Measurements from ENCODE around the gene XYLT1. TPM values are rescaled to one million over a fixed set of nuclear protein-coding genes. Genes with fewer than 3 reads are reported as not detected.
A peak's percentile ranks its signal among the peaks of the same experiment; 100 is the strongest.

The XYLT1 gene
- total and polyA plus RNA-seq, 7 donors = 0.67 to 2.5 (median 1.7) TPM

DNA sequence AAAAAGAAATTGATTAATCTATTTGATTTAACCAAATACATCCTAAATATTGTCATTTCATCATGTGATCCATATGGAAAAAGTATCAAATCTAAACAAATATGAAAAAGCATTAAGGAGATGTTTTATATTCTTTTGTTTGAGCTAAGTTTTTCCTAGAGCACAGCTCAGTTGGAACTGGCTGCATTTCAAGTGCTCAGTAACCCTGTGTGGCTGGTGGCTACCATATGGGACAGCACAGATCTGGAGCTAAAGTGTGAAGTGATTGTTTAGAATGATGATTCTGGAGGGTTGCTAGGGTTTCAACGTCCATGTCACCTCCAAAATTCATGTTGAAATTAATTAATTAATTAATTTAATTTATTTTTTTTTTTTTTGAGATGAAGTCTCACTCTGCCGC, 137.5 kb downstream of the XYLT1 start:
- no peak for DNase-seq
- no peak overlapping the region for H3K4me3 ChIP-seq
- WGBS, 3 donors = 86 to 89% (median 87%) methylated on average over 2 of the region's 2 CpGs
- peaks cover 4% of the 10 kb centered on the region for H3K4me1 ChIP-seq
- H3K27ac ChIP-seq = no peak overlapping the region
- no peaks in the 10 kb centered on the region for H3K36me3 ChIP-seq (ENCODE audit: insufficient read depth in 1 of 2, low read depth in 1 of 2)
- no peaks in the 10 kb centered on the region for H3K27me3 ChIP-seq (ENCODE audit: insufficient read depth in 3 of 3, low read length in 2 of 3)
- TF ChIP-seq, protein P1, sequence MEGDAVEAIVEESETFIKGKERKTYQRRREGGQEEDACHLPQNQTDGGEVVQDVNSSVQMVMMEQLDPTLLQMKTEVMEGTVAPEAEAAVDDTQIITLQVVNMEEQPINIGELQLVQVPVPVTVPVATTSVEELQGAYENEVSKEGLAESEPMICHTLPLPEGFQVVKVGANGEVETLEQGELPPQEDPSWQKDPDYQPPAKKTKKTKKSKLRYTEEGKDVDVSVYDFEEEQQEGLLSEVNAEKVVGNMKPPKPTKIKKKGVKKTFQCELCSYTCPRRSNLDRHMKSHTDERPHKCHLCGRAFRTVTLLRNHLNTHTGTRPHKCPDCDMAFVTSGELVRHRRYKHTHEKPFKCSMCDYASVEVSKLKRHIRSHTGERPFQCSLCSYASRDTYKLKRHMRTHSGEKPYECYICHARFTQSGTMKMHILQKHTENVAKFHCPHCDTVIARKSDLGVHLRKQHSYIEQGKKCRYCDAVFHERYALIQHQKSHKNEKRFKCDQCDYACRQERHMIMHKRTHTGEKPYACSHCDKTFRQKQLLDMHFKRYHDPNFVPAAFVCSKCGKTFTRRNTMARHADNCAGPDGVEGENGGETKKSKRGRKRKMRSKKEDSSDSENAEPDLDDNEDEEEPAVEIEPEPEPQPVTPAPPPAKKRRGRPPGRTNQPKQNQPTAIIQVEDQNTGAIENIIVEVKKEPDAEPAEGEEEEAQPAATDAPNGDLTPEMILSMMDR (IDR thresholded peaks at IDR 0.05) = no peak
- no peak for ATAC-seq
- intact Hi-C loops (cut with DNase I) = no loop called here
- H3K9me3 ChIP-seq = no peaks in the 10 kb centered on the region

DNA sequence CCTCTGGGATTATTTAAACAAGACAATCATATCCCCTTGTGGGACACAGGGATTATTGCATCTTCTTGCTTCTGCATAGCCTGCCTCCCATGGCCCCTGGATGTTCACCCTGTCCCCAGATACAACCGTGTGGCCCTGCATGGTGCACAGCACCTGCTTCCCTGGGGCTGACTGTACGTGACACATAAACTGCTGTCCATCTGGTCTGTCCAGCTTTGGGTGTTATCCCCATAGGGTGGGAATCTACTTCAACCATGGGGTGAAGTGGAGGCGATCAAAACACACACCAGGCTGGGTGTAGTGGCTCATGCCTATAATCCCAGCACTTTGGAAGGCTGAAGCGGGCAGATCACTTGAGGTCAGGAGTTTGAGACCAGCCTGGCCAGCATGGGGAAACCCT, 138.8 kb downstream of the XYLT1 start:
- 87 to 89% (median 89%) methylated on average over 4 of the region's 4 CpGs for WGBS, 3 donors
- intact Hi-C loops (cut with DNase I) = no loop called here
- ATAC-seq (no peak), DNase-seq (no peak)
- Histone ChIP-seq H3K4me1 (peaks cover 4% of the 10 kb centered on the region), H3K27me3 (ENCODE audit: insufficient read depth in 3 of 3, low read length in 2 of 3) (no peaks in the 10 kb centered on the region), H3K27ac (no peak overlapping the region), H3K4me3 (no peak overlapping the region), H3K36me3 (ENCODE audit: insufficient read depth in 1 of 2, low read depth in 1 of 2) (no peaks in the 10 kb centered on the region), H3K9me3 (no peaks in the 10 kb centered on the region)
- TF ChIP-seq, protein P1 (IDR thresholded peaks at IDR 0.05) = no peak

DNA sequence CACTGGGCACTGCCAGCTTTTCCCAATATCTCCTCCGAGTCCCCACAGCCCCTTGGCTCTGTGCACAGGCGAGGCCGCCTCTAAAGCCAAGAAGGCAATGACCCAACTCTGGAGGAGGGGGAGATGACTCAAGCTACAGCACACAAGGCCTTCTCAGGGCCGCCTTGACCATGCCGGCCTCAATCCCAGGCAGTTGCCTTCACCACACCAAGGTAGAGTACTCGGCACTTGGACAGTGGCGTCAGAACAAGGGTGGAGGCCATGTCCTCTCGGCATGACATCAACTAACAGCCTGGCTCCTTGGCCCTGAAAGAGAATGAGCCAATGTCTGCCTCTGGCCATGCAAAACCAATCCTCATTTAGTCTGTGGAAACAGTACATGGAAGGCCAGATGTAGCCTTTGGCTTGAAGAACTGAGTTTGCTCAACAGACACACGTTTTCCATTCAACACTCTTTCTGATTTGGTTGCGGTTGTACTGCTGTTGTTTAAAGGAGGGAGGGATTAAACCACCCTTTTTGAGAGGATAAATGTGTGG, 139.6 kb downstream of the XYLT1 start:
- DNase-seq (peak; percentile 79 to 86), ATAC-seq (peak in 3 of 4 donors; percentile 69 to 79 (median 72))
- H3K27me3 ChIP-seq (ENCODE audit: insufficient read depth in 3 of 3, low read length in 2 of 3) = no peaks in the 10 kb centered on the region
- H3K36me3 ChIP-seq (ENCODE audit: insufficient read depth in 1 of 2, low read depth in 1 of 2) = no peaks in the 10 kb centered on the region
- intact Hi-C loops (cut with DNase I) = no loop called here
- H3K9me3 ChIP-seq = no peaks in the 10 kb centered on the region
- H3K27ac ChIP-seq = no peak overlapping the region
- no peak overlapping the region for H3K4me3 ChIP-seq
- TF ChIP-seq, protein P1 (IDR thresholded peaks at IDR 0.05) = no peak
- peaks cover 4% of the 10 kb centered on the region for H3K4me1 ChIP-seq
- 50 to 59% (median 53%) methylated on average over 10 of the region's 10 CpGs for WGBS, 3 donors

DNA sequence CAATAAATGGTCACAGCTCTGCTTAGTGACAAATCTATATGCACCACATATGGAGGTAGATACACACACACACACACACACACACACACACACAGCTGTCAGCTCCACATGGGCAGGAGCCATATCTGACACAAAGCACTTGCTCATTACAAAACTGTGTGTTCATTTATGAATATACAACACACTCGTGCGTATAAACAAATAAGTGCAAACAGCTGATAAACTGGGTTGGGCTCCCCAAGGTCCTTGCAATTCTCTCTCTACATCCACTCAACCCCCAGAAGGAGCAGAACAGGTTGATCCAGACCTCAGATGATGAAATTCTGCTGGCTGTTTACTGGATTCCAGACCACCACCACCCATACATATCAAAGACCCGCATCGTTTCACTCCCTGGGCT, 140.7 kb downstream of the XYLT1 start:
- 77 to 84% (median 81%) methylated on average over 4 of the region's 4 CpGs for WGBS, 3 donors
- Histone ChIP-seq H3K9me3 (no peaks in the 10 kb centered on the region), H3K4me1 (peaks cover 4% of the 10 kb centered on the region), H3K36me3 (ENCODE audit: insufficient read depth in 1 of 2, low read depth in 1 of 2) (no peaks in the 10 kb centered on the region), H3K27me3 (ENCODE audit: insufficient read depth in 3 of 3, low read length in 2 of 3) (no peaks in the 10 kb centered on the region), H3K27ac (no peak overlapping the region), H3K4me3 (no peak overlapping the region)
- DNase-seq (no peak), ATAC-seq (no peak)
- TF ChIP-seq, protein P1 (IDR thresholded peaks at IDR 0.05) = no peak
- intact Hi-C loops (cut with DNase I) = no loop called here

DNA sequence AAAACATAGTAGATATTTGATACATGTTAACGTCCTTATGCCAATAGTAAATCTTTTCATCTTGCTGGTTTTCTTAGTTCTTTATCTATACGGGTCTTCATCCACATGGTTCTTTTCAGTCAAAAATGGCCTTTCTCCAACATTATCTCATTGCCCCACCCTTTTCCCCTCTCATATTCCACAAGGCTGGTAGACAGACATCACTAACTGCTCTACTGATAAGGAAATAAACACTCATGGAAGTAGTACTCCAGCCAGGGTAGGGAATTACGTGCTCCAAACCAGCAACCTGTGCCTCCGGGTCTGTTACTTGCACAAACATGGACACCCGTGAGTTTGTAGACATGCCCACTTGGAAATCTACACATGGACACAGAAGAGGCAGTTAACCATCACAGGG, 141.4 kb downstream of the XYLT1 start:
- no peak for DNase-seq
- 40 to 66% (median 41%) methylated on average over 5 of the region's 5 CpGs for WGBS, 3 donors
- Histone ChIP-seq H3K36me3 (ENCODE audit: insufficient read depth in 1 of 2, low read depth in 1 of 2) (no peaks in the 10 kb centered on the region), H3K27ac (no peak overlapping the region), H3K4me1 (peaks cover 4% of the 10 kb centered on the region), H3K4me3 (peak overlapping the region; percentile 0), H3K27me3 (ENCODE audit: insufficient read depth in 3 of 3, low read length in 2 of 3) (no peaks in the 10 kb centered on the region), H3K9me3 (no peaks in the 10 kb centered on the region)
- ATAC-seq = no peak
- TF ChIP-seq, protein P1 (IDR thresholded peaks at IDR 0.05) = no peak
- intact Hi-C loops (cut with DNase I) = no loop called here

All from psoas muscle (tissue), 8 donors.